ENCODE results near the gene ADH1B. TPM values are rescaled to one million over a fixed set of nuclear protein-coding genes. Genes with fewer than 3 reads are reported as not detected.

The ADH1B gene
- total and polyA plus RNA-seq, 2 experiments from 2014 or later, result not detected

GRCh38 chr4:99366491-99366890 lies 45.3 kb upstream of the ADH1B start (continued):
- TF ChIP-seq REST (IDR thresholded peaks at IDR 0.05; ENCODE audit: unreplicated experiment) (no peak), ETS1 (IDR thresholded peaks at IDR 0.05) (no peak), EZH2phosphoT487 (IDR thresholded peaks at IDR 0.05; ENCODE audit: unreplicated experiment) (no peak), EZH2 (IDR thresholded peaks at IDR 0.05; ENCODE audit: low read depth, unreplicated experiment) (no peak)

GRCh38 chr4:99362768-99363167 lies 41.6 kb upstream of the ADH1B start:
- Mint-ChIP-seq H3K27ac (no peak overlapping the region), H3K27me3 (ENCODE audit: insufficient read depth, low read depth, poor library complexity) (no peaks in the 10 kb centered on the region), H3K4me3 (no peak overlapping the region), H3K4me1 (peaks cover 7% of the 10 kb centered on the region; the same call in 2 of the 3 replicates), H3K9me3 (peaks cover 31% of the 10 kb centered on the region), H3K36me3 (ENCODE audit: low read depth) (peaks cover 9% of the 10 kb centered on the region)
- ATAC-seq, result no peak
- Histone ChIP-seq H3K9me2 (ENCODE audit: insufficient read depth) (peaks cover 7% of the 10 kb centered on the region; the same call in 1 of the 2 replicates), H3F3A (replicated peaks; ENCODE audit: low read depth) (no peaks in the 10 kb centered on the region), H3K4me3 (no peak overlapping the region), H3K79me2 (replicated peaks; ENCODE audit: insufficient read depth) (no peaks in the 10 kb centered on the region), H3K27ac (ENCODE audit: low read depth) (no peak overlapping the region), H3K4me1 (ENCODE audit: insufficient read depth) (no peaks in the 10 kb centered on the region), H3K4me2 (no peak overlapping the region), H4K20me1 (replicated peaks; ENCODE audit: insufficient read depth) (no peaks in the 10 kb centered on the region), H3K27me3 (ENCODE audit: insufficient read depth) (no peaks in the 10 kb centered on the region), H3K36me3 (ENCODE audit: insufficient read depth) (no peaks in the 10 kb centered on the region), H2AFZ (no peak overlapping the region)
- no peak for TF ChIP-seq NANOG (IDR thresholded peaks at IDR 0.05; ENCODE audit: borderline replicate concordance)
- TF ChIP-seq ETS1 (IDR thresholded peaks at IDR 0.05), result no peak
- DNase-seq (ENCODE audit: low spot score), result no peak

GRCh38 chr4:99361899-99362275 lies 40.7 kb upstream of the ADH1B start:
- Histone ChIP-seq H3F3A (replicated peaks; ENCODE audit: low read depth) (no peaks in the 10 kb centered on the region), H3K27ac (ENCODE audit: low read depth) (no peak overlapping the region), H3K36me3 (ENCODE audit: insufficient read depth) (no peaks in the 10 kb centered on the region), H3K4me1 (ENCODE audit: insufficient read depth) (no peaks in the 10 kb centered on the region), H3K4me2 (no peak overlapping the region), H3K4me3 (no peak overlapping the region), H3K27me3 (ENCODE audit: insufficient read depth) (no peaks in the 10 kb centered on the region), H2AFZ (peak overlapping the region; percentile 49; the same call in 1 of the 2 replicates), H3K9me2 (ENCODE audit: insufficient read depth) (peaks cover 7% of the 10 kb centered on the region; the same call in 1 of the 2 replicates), H3K79me2 (replicated peaks; ENCODE audit: insufficient read depth) (no peaks in the 10 kb centered on the region), H4K20me1 (replicated peaks; ENCODE audit: insufficient read depth) (no peaks in the 10 kb centered on the region)
- Mint-ChIP-seq H3K27ac (no peak overlapping the region), H3K4me3 (no peak overlapping the region), H3K4me1 (peaks cover 7% of the 10 kb centered on the region; the same call in 2 of the 3 replicates), H3K27me3 (ENCODE audit: insufficient read depth, low read depth, poor library complexity) (no peaks in the 10 kb centered on the region), H3K36me3 (ENCODE audit: low read depth) (peaks cover 9% of the 10 kb centered on the region), H3K9me3 (peaks cover 36% of the 10 kb centered on the region)
- ATAC-seq (no peak), DNase-seq (ENCODE audit: low spot score) (no peak)
- no peak for TF ChIP-seq EZH2phosphoT487 (IDR thresholded peaks at IDR 0.05; ENCODE audit: unreplicated experiment)
- no peak for TF ChIP-seq JUNB (IDR thresholded peaks at IDR 0.05; ENCODE audit: unreplicated experiment)
- TF ChIP-seq EZH2 (IDR thresholded peaks at IDR 0.05; ENCODE audit: low read depth, unreplicated experiment), result no peak
- TF ChIP-seq REST (IDR thresholded peaks at IDR 0.05; ENCODE audit: unreplicated experiment), result no peak
- no peak for TF ChIP-seq STAT1 (IDR thresholded peaks at IDR 0.05; ENCODE audit: unreplicated experiment)
- no peak for TF ChIP-seq CREB1 (CRISPR knock-in tag; IDR thresholded peaks at IDR 0.05; ENCODE audit: low read depth)

Data from GM23338 (cell line).